Suppressor macrophage treated with lipopolysaccharide for 1 hour (primary cell): ENCODE data around the gene ZNF346.
"Not testable (repeated sequence)": the region's sequence is repeated elsewhere in the genome, so short reads cannot be mapped to it uniquely, and the experiment has no call there.

Experiments used
- DNase-seq, 3 donors: peaks; one replicate each; pipeline ENCODE4 v3.0.0-alpha.2; 2020 to 2022

ZNF346 gene

GRCh38 chr5:177022386-177023302, at the start of gene ZNF346:
ZNF346 (plus strand) TSS chr5:177022696; CDS start chr5:177022739, 43 bp downstream.
- DNase-seq, result peak; percentile 95 to 98 (median 96)

DNA sequence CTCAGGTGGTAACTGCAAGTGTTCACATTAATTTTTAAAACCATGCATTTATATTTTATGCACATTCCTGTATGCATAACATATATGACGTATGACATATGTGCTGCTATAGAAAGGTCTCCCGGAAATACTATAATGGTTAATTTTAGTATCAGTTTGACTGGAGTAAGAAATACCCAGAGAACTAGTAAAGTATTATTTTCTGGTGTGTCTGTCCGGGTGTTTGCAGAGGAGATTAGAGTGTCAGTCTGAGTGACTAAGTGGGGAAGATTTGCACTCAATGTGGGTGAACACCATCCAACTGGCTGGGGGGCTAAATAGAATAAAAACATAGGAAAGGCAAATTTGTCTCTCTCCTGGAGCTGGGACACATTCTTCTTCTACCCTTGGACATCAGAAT, 42.8 kb upstream of the ZNF346 start:
- no peak for DNase-seq

- DNase-seq, result no peak
Observed at GRCh38 chr5:176980818-176981217, 41.7 kb upstream of the ZNF346 start.

DNA sequence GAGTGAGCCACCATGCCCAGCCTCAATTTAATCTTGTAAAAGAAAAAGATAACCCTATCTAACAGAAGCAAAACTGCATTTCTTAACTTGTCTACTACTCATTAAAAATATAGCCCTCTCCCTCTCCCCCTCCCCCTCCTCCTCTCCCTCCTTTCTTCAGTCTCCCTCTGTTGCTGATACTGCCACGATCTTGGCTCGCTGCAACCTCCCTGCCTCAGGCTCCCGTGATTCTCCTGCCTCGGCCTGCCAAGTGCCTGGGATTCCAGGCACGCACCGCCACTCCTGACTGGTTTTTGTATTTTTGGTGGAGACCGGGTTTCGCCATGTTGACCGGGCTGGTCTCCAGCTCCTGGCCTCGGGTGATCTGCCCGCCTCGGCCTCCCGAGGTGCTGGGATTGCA, 39.4 kb upstream of the ZNF346 start:
- not testable (repeated sequence) for DNase-seq

- DNase-seq, result not testable (repeated sequence)
Observed at GRCh38 chr5:176983593-176983992, 38.9 kb upstream of the ZNF346 start.

- not testable (repeated sequence) for DNase-seq
Observed at GRCh38 chr5:176984176-176984575, 38.3 kb upstream of the ZNF346 start.

DNA sequence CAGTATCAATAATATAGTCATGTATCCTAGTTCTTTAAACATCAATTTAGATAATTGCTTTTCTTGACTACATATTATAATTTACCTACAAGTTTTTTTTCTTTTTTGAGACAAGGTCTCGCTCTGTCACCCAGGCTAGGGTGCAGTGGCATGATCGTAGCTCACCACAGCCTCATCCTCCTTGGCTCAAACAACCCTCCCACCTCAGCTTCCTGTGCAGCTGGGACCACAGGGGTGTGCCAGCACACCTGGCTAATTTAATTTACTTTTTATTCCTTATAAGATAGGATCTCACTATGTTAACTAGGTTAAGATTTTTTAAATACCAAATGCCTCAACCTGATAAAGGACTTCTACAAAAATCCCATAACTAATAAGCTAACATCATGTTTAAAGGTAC, 37.0 kb upstream of the ZNF346 start:
- DNase-seq, result no peak

GRCh38 chr5:176986280-176986679, 36.2 kb upstream of the ZNF346 start:
- DNase-seq, result no peak

GRCh38 chr5:176987583-176987982, 34.9 kb upstream of the ZNF346 start:
- no peak for DNase-seq

GRCh38 chr5:176993081-176993480, 29.4 kb upstream of the ZNF346 start:
- DNase-seq, result not testable (repeated sequence)

DNA sequence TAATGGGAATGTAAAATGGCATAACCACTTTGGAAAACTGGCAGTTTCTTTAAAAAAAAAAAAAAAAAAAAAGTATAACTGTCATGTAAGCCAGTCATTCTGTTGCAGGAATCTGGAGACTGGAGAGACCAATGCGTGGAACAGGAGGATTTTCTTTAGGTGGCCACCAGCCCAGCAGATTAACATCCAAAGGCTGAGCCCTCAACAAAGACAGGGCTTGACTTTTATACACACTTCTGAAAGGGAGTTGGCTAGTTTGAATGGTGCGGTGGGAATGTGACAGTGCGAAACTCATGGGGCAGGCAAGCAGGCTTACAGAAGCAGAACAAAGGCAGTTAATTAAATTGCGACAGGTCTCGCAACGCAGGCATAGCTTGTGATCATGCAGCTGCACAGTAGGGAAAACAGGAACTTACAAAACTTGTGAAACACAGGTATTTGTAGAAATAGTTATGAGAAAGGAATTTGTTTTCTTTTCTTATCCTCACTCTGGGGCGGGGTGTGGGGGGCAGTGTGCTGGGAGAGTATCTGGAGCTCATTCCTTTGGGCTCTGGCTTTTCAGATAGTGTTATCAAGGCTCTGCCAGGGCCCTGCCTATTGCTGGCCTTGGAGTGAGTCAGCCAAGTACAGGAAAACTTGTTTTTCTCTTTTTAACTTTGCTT, 27.9 kb upstream of the ZNF346 start:
- peak; percentile 79 to 88 (median 84) for DNase-seq

DNA sequence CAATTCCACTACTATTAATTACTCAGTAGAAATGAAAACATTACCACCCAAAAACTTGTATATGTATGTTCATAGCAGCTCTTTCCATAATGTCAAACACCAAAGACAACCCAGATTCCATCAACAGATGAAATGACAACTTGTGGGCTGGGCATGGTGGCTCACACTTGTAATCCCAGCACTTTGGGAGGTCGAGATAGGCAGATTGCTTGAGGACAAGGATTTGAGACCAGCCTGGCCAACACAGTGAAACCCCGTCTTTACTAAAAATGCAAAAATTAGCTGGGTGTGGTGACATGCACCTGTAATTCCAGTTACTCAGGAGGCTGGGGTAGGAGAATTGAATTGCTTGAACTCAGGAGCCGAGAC, 27.4 kb upstream of the ZNF346 start:
- DNase-seq, result peak in 1 of 3 donors; percentile 9

- DNase-seq, result peak; percentile 47 to 90 (median 81)
Observed at GRCh38 chr5:176995896-176996767, 26.4 kb upstream of the ZNF346 start.

- DNase-seq, result no peak
Observed at GRCh38 chr5:176996780-176997179, 25.7 kb upstream of the ZNF346 start.

DNA sequence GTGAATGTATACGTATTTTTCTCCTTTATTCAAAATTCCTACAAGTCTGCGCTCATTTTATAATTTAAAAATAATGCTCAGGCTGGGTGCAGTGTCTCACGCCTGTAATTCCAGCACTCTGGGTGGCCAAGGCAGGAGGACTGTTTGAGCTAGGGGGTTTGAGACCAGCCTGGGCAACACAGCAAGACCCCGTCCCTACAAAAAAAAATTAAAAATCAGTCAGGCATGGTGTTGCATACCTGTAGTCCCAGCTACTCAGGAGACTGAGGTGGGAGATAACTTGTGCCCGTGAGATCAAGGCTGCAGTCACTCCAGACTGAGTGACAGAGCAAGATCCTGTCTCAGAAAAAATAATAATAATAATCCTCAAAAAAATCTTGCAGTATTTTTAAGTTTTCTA, 23.7 kb upstream of the ZNF346 start:
- DNase-seq, result no peak

DNA sequence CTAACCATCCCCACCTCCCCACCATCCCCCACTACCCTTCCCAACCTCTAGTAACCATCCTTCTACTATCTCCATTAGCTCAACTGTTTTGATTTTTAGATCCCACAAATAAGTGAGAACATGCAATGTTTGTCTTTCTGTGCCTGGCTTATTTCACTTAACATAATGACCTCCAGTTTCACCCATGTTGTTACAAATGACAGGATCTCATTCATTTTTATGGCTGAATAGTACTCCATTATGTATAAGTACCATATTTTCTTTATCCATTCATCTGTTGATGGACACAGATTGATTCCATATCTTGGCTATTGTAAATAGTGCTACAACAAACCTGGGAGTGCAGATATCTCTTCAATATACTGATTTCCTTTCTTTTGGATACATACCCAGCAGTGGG, 23.0 kb upstream of the ZNF346 start:
- DNase-seq, result not testable (repeated sequence)

DNA sequence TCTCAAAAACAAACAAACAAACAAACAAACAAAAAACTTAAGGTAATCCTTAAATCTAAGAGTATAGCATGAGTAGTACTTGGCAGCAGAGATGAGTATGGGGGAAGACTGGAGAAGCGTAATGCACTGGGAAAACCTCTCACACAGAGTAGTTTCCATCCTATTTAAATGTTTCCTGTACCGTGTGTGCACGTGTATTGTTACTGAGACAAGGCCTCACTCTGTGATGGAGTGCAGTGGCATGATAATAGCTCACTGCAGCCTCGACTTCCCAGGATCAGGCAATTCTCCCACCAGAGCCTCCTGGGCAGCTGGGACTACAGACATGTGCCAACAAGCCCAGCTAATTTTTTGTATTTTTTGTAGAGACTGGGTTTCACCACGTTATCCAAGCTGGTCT, 18.8 kb upstream of the ZNF346 start:
- DNase-seq, result no peak

- no peak for DNase-seq
Observed at GRCh38 chr5:177004961-177005360, 17.5 kb upstream of the ZNF346 start.

DNA sequence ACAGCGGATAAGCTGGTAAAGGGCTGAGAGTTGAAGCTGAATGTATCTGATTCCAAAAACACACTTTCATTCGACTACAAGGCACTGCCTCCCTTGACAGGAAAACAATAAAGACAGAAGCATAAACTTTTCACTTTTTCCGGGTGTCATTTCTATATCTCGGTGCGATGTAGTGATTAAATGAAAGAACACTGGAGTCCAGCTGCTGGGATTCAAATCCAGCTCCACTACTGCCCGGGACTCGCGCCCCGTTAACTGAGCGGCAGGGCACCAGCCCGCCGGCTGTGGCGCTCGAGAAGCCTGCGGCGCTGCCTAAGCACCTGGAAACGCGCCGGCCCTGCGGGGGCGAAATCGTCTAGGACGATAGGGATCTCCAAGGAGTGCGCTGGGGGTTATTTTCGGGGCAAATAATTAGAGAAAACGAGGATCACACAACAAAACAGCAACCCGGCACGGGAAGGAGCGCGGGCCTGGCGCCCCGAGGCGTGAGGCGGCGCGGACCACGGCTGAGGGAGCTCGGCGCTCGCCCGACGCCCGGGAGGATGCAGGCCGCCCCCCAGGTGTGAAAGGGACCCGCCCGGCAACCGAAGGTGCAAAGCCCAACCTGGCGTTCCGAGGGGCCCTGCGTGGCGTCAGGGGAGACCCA, 16.8 kb upstream of the ZNF346 start:
- peak; percentile 73 to 88 (median 78) for DNase-seq

- peak; percentile 91 to 96 (median 93) for DNase-seq
Observed at GRCh38 chr5:177006265-177006972, 16.1 kb upstream of the ZNF346 start, which contains the start of gene UIMC1. UIMC1 (minus strand) TSS chr5:177006779; CDS start chr5:176982615, 24,164 bp downstream.

GRCh38 chr5:177008716-177009115, 13.8 kb upstream of the ZNF346 start:
- peak in 2 of 3 donors; percentile 11 to 25 for DNase-seq

- no peak for DNase-seq
Observed at GRCh38 chr5:177010153-177010552, 12.3 kb upstream of the ZNF346 start.
